GM12878 (cell line): ENCODE measurements around the gene GSTM2.

Experiments
- CTCF ChIP-seq, 3 experiments: IDR thresholded peaks in 2 of 3; conservative IDR thresholded peaks in 1 of 3; 2 replicates each; pipeline ENCODE4 v1.5.1; 2011; ENCODE audit warnings: low read depth in 3 of 3, low read length in 3 of 3, mild to moderate bottlenecking in 3 of 3, control low read depth in 2 of 3, moderate library complexity in 2 of 3, inconsistent platforms in 1 of 3, mixed read lengths in 1 of 3; ENCODE audit not compliant: control insufficient read depth in 2 of 3, insufficient read depth in 1 of 3; ENCODE audit errors: extremely low read depth in 1 of 3
- ELK1 ChIP-seq: IDR thresholded peaks from 2 replicates; pipeline ENCODE4 v1.6.1; 2012; ENCODE audit warnings: low read depth, low read length, improper control_type of control experiment
- HDGF ChIP-seq: fragments of 450-650 bp; IDR thresholded peaks from 2 replicates; pipeline ENCODE4 v1.6.1; 2016; ENCODE audit warnings: antibody characterized with exemption
- SMC3 ChIP-seq: IDR thresholded peaks from 2 replicates; pipeline ENCODE4 v1.6.1; 2011; ENCODE audit warnings: low read length, improper control_type of control experiment, borderline replicate concordance
- SUZ12 ChIP-seq: fragments of 200-600 bp; sonication (generic); IDR thresholded peaks from one replicate; pipeline ENCODE4 v1.6.1; 2018; ENCODE audit warnings: antibody characterized with exemption, mild to moderate bottlenecking; ENCODE audit not compliant: unreplicated experiment
- TCF12 ChIP-seq: IDR thresholded peaks from 2 replicates; pipeline ENCODE4 v1.6.1; 2011; ENCODE audit warnings: low read depth, mild to moderate bottlenecking, low read length

GRCh38 chr1:109664671-109665070 lies 3.2 kb upstream of the GSTM2 start:
- TF ChIP-seq CTCF (IDR thresholded peaks at IDR 0.05 in 2 of 3, conservative IDR thresholded peaks at IDR 0.05 in 1 of 3; ENCODE audit: control insufficient read depth in 2 of 3, extremely low read depth in 1 of 3, insufficient read depth in 1 of 3, low read depth in 3 of 3, low read length in 3 of 3) = no peak
- TF ChIP-seq HDGF = no peak
- no peak for TF ChIP-seq ELK1
- no peak for TF ChIP-seq SUZ12
- no peak for TF ChIP-seq TCF12
- TF ChIP-seq SMC3 = no peak
